A549 (cell line): ENCODE data around the gene TBX5. TPM values are rescaled to one million over a fixed set of nuclear protein-coding genes. Genes with fewer than 3 reads are reported as not detected.

ENCODE experiments used
- ATAC-seq, 2 experiments: fragments of 200-7000 bp in 1 of 2; fragments of >200 bp in 1 of 2; cut with Nextera tagmentation in 1 of 2; cut with Tn5 transposase in 1 of 2; 3 replicates each; pipeline versions ENCODE4 v1.8.0 to v1.9.1; 2018 to 2020; ENCODE audit warnings: mild to moderate bottlenecking in 1 of 2, moderate library complexity in 1 of 2
- CTCF ChIA-PET: fragments of 300-600 bp; sonication (Branson Sonifier 250); formaldehyde crosslinking; extraction: SDS; loops from one replicate; lab custom pipeline; 2021; ENCODE audit warnings: antibody characterized with exemption, inconsistent platforms; lab: Yijun Ruan, JAX
- POLR2A ChIA-PET: fragments of 350-600 bp; formaldehyde crosslinking; extraction: SDS; loops from one replicate; lab custom pipeline; 2021; ENCODE audit warnings: antibody characterized with exemption, inconsistent platforms; lab: Yijun Ruan, JAX
- DNase-seq, 2 experiments: peaks; one replicate each; pipeline versions ENCODE4 v3.0.0 to v3.0.0-alpha.2; 2011 to 2016; ENCODE audit warnings: low read depth in 1 of 2, low spot score in 1 of 2
- FAIRE-seq: peaks from 2 replicates; lab custom pipeline; 2011; peaks lifted over from hg19 to GRCh38; lab: Jason Lieb, UNC
- H3K27ac ChIP-seq, 2 experiments: fragments of >200 bp; sonication (Bioruptor Twin); formaldehyde crosslinking; 3 replicates each; pipeline ENCODE4 v1.5.1; 2016 to 2017
- H3K4me1 ChIP-seq: fragments of >200 bp; sonication (Bioruptor Twin); formaldehyde crosslinking; 3 replicates; pipeline ENCODE4 v1.6.1; 2016
- H3K4me2 ChIP-seq: fragments of >200 bp; sonication (Bioruptor Twin); formaldehyde crosslinking; 3 replicates; pipeline ENCODE4 v1.6.1; 2016
- H3K4me3 ChIP-seq: fragments of >200 bp; sonication (Bioruptor Twin); formaldehyde crosslinking; 3 replicates; pipeline ENCODE4 v1.5.1; 2016
- H3K9me3 ChIP-seq: fragments of >200 bp; sonication (Bioruptor Twin); formaldehyde crosslinking; 3 replicates; pipeline ENCODE4 v1.6.1; 2016
- CBX8 ChIP-seq: fragments of 200-600 bp; sonication (generic); IDR thresholded peaks from 2 replicates; pipeline ENCODE4 v1.6.1; 2016
- FOSB ChIP-seq: fragments of 250-450 bp; sonication (Bioruptor Pico); IDR thresholded peaks from 2 replicates; pipeline ENCODE4 v1.5.0; 2020; ENCODE audit warnings: mild to moderate bottlenecking, moderate library complexity
- FOSL2 ChIP-seq, 2 experiments: fragments of 450-650 bp in 1 of 2; fragments of >200 bp in 1 of 2; sonication (Bioruptor Twin) in 1 of 2; formaldehyde crosslinking; IDR thresholded peaks; 2 replicates each; pipeline versions ENCODE4 v1.5.0 to v1.6.1; 2016 to 2020; ENCODE audit warnings: mild to moderate bottlenecking in 1 of 2, moderate library complexity in 1 of 2
- HDAC2 ChIP-seq: fragments of 200-600 bp; sonication (generic); IDR thresholded peaks from 2 replicates; pipeline ENCODE4 v1.6.1; 2016
- HOXB13 ChIP-seq: fragments of 250-450 bp; sonication (Bioruptor Pico); IDR thresholded peaks from 2 replicates; pipeline ENCODE4 v1.5.0; 2020; ENCODE audit warnings: low read depth, mild to moderate bottlenecking, moderate library complexity
- HOXB5 ChIP-seq: fragments of 250-450 bp; sonication (Bioruptor Pico); IDR thresholded peaks from 2 replicates; pipeline ENCODE4 v1.5.0; 2020; ENCODE audit warnings: mild to moderate bottlenecking, moderate library complexity
- MAZ ChIP-seq: fragments of 150-350 bp; IDR thresholded peaks from 2 replicates; pipeline ENCODE4 v1.6.1; 2014; ENCODE audit warnings: antibody characterized with exemption, low read depth, low read length, borderline replicate concordance
- POLR2A ChIP-seq: IDR thresholded peaks from 2 replicates; pipeline ENCODE4 v1.6.1; 2012; ENCODE audit warnings: mild to moderate bottlenecking, low read length
- RARB ChIP-seq: fragments of 250-450 bp; sonication (Bioruptor Pico); IDR thresholded peaks from 2 replicates; pipeline ENCODE4 v1.8.0; 2021; ENCODE audit warnings: mild to moderate bottlenecking, moderate library complexity
- RFX5 ChIP-seq: fragments of 450-650 bp; IDR thresholded peaks from 2 replicates; pipeline ENCODE4 v1.7.1; 2014; ENCODE audit warnings: antibody characterized with exemption, mild to moderate bottlenecking, moderate library complexity
- SMC3 ChIP-seq: fragments of >200 bp; sonication (Bioruptor Twin); formaldehyde crosslinking; IDR thresholded peaks from 3 replicates; pipeline ENCODE4 v1.6.1; 2018; ENCODE audit warnings: inconsistent platforms
- SREBF2 ChIP-seq: fragments of 450-650 bp; IDR thresholded peaks from 2 replicates; pipeline ENCODE4 v1.6.1; 2014; ENCODE audit warnings: mild to moderate bottlenecking, moderate library complexity
- TP53 ChIP-seq: fragments of 250-450 bp; sonication (Bioruptor Pico); IDR thresholded peaks from 2 replicates; pipeline ENCODE4 v1.5.0; 2021; ENCODE audit warnings: mild to moderate bottlenecking, moderate library complexity
- ZSCAN20 ChIP-seq: fragments of 250-450 bp; sonication (Bioruptor Pico); IDR thresholded peaks from 2 replicates; pipeline ENCODE4 v1.8.0; 2022; ENCODE audit warnings: mild to moderate bottlenecking, moderate library complexity
- WGBS: methylation state at CpG from one replicate; pipeline ENCODE4 v1.1.6; 2017; ENCODE audit errors: missing lambda C conversion rate; 5-methylcytosine and 5-hydroxymethylcytosine counted together
- polyA plus RNA-seq, 4 experiments: library from polyadenylated mRNA; depleted of rRNA in 3 of 4; stranded (reverse); fragments of >200 nt; fragmentation: RNase III in 1 of 4; extraction: RNeasy Plus Mini Kit Qiagen cat#74134 plus additional on column Dnase treatment in 1 of 4; gene quantifications; 2 replicates in 3 of 4; 3 replicates in 1 of 4; pipeline ENCODE4 v1.2.3, GENCODE V29; 2011 to 2017
- TF ChIP-seq, protein P1 (sequence below): fragments of 250-450 bp; sonication (Bioruptor Pico); IDR thresholded peaks from 2 replicates; pipeline ENCODE4 v1.5.0; 2020; ENCODE audit warnings: low read depth, mild to moderate bottlenecking, moderate library complexity
- TF ChIP-seq, protein P2 (sequence below): fragments of >200 bp; sonication (Bioruptor Twin); formaldehyde crosslinking; IDR thresholded peaks from 3 replicates; pipeline ENCODE4 v1.5.1; 2016
- TF ChIP-seq, protein P3 (sequence below): IDR thresholded peaks from 2 replicates; pipeline ENCODE4 v1.6.1; 2012
- TF ChIP-seq, protein P4 (sequence below): fragments of >200 bp; sonication (Bioruptor Twin); formaldehyde crosslinking; IDR thresholded peaks from 3 replicates; pipeline ENCODE4 v1.6.1; 2016

TBX5 gene
- polyA plus RNA-seq, 2 of the 4 experiments (the other 2 are of a cell fraction): not detected

DNA sequence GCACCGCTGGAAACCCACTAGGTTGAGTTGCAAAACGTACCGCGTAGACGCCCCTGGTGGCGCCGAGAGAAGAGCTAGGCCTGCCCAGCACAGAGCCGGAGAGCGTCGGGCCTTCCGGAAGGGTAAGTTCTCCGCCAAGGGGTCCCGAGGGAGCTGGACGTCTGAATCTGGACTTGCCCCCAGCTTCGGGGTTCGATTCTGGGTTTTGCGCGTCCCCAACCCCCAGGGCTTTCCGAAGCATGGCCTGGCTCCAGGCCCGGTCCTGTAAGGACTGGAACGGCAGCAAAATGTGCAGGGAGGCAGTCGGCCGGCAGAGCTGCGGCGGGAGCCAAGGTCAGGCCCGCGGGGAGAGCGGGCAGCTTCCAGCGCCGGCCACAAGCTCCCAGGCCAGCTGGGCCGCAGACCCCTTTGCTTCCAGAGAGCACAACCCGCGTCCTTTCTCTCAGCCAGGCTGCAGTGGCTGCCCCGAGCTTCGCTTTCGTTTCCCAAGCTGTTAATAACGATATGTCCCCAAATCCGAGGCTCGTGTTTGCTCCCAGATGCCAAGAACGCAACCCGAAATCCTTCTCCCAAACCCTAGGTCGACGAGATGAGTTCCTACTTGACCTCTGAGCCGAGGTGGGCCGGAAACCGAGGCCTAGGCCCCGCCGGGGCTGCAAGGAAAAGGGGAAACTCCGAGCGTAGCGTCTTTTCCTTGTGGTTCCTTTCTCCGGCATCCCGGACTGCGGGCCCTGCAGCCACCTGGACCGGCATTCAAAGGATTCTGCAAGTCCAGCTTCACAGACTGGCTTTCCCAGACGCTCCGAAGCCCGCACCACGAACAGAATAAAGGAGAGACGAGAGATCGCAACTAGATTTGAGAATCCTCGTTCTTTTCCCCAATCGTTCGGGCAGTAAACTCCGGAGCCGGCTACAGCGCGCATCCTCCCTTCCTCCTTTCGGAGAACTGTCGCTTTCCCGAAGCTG, 3.2 kb upstream of the TBX5 start:
- Histone ChIP-seq H3K4me3 (no peak overlapping the region), H3K27ac (no peak overlapping the region), H3K4me1 (no peaks in the 10 kb centered on the region), H3K4me2 (no peak overlapping the region), H3K9me3 (no peaks in the 10 kb centered on the region)
- POLR2A ChIA-PET: no interaction called here
- CTCF ChIA-PET: no interaction called here
- no peak for DNase-seq
- TF ChIP-seq FOSL2 (IDR thresholded peaks at IDR 0.05) (no peak), FOSL2 (CRISPR knock-in tag; IDR thresholded peaks at IDR 0.05) (no peak), RARB (CRISPR knock-in tag) (no peak), FOSB (CRISPR knock-in tag) (no peak), HOXB5 (CRISPR knock-in tag) (no peak), POLR2A (no peak), HOXB13 (CRISPR knock-in tag) (no peak), RFX5 (no peak), CBX8 (no peak), HDAC2 (no peak), SREBF2 (no peak)
- TF ChIP-seq, protein P1, sequence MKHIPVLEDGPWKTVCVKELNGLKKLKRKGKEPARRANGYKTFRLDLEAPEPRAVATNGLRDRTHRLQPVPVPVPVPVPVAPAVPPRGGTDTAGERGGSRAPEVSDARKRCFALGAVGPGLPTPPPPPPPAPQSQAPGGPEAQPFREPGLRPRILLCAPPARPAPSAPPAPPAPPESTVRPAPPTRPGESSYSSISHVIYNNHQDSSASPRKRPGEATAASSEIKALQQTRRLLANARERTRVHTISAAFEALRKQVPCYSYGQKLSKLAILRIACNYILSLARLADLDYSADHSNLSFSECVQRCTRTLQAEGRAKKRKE (CRISPR knock-in tag): no peak
- 60% methylated on average over 61 of the region's 71 CpGs for WGBS
- no peak for FAIRE-seq
- ATAC-seq: no peak

DNA sequence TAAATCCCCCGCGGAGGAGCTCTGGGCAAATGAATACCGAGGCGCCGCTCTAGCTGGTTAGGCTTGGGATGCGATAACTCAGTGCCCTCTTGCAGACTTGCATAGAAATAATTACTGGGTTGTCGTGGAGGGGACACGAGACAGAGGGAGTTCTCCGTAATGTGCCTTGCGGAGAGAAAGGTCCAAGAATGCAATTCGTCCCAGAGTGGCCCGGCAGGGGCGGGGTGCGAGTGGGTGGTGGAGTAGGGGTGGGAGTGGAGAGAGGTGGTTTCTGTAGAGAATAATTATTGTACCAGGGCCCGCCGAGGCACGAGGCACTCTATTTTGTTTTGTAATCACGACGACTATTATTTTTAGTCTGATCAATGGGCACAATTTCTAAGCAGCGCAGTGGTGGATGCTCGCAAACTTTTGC, 2.5 kb upstream of the TBX5 start:
- POLR2A ChIA-PET: no interaction called here
- CTCF ChIA-PET: no interaction called here
- FAIRE-seq: no peak
- DNase-seq: no peak
- Histone ChIP-seq H3K4me3 (no peak overlapping the region), H3K9me3 (no peaks in the 10 kb centered on the region), H3K27ac (no peak overlapping the region), H3K4me1 (no peaks in the 10 kb centered on the region), H3K4me2 (no peak overlapping the region)
- TF ChIP-seq, protein P2, sequence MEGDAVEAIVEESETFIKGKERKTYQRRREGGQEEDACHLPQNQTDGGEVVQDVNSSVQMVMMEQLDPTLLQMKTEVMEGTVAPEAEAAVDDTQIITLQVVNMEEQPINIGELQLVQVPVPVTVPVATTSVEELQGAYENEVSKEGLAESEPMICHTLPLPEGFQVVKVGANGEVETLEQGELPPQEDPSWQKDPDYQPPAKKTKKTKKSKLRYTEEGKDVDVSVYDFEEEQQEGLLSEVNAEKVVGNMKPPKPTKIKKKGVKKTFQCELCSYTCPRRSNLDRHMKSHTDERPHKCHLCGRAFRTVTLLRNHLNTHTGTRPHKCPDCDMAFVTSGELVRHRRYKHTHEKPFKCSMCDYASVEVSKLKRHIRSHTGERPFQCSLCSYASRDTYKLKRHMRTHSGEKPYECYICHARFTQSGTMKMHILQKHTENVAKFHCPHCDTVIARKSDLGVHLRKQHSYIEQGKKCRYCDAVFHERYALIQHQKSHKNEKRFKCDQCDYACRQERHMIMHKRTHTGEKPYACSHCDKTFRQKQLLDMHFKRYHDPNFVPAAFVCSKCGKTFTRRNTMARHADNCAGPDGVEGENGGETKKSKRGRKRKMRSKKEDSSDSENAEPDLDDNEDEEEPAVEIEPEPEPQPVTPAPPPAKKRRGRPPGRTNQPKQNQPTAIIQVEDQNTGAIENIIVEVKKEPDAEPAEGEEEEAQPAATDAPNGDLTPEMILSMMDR: no peak
- TF ChIP-seq TP53 (CRISPR knock-in tag) (no peak), MAZ (no peak), SMC3 (no peak), RFX5 (no peak), ZSCAN20 (CRISPR knock-in tag) (no peak)
- TF ChIP-seq, protein P3, sequence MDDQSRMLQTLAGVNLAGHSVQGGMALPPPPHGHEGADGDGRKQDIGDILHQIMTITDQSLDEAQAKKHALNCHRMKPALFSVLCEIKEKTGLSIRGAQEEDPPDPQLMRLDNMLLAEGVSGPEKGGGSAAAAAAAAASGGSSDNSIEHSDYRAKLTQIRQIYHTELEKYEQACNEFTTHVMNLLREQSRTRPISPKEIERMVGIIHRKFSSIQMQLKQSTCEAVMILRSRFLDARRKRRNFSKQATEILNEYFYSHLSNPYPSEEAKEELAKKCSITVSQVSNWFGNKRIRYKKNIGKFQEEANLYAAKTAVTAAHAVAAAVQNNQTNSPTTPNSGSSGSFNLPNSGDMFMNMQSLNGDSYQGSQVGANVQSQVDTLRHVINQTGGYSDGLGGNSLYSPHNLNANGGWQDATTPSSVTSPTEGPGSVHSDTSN: no peak
- TF ChIP-seq, protein P4, sequence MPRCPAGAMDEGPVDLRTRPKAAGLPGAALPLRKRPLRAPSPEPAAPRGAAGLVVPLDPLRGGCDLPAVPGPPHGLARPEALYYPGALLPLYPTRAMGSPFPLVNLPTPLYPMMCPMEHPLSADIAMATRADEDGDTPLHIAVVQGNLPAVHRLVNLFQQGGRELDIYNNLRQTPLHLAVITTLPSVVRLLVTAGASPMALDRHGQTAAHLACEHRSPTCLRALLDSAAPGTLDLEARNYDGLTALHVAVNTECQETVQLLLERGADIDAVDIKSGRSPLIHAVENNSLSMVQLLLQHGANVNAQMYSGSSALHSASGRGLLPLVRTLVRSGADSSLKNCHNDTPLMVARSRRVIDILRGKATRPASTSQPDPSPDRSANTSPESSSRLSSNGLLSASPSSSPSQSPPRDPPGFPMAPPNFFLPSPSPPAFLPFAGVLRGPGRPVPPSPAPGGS: no peak
- 68% methylated on average over 21 of the region's 21 CpGs for WGBS
- no peak for ATAC-seq
